GM19238 (cell line): Measurements from ENCODE around the gene FOXC1.

Experiments used
- DNase-seq: peaks from one replicate; pipeline ENCODE4 v3.0.0; 2011; ENCODE audit warnings: low spot score; ENCODE audit not compliant: insufficient read length

FOXC1 gene

DNA sequence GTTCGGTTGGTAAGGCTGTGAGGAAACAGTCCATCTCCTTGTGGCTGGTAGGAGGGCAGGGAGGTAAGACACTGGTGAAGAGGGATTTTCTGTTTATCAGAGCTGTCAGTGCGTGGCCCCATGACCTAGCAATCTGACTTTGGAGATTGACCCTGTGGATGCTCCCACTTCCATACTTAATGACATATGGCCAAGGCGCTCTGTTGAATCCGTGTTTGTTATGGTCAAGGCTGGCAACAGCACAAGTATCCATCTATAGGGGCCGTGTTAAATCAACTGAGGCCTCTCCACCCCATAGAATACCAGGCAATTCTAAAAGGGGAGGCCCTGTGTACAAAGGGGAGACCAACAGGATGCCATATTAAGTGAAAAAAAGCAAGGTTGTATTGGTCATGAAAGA lies 25.6 kb upstream of the FOXC1 start:
- DNase-seq: no peak

GRCh38 chr6:1584996-1585668 lies 24.6 kb upstream of the FOXC1 start:
- no peak for DNase-seq

DNA sequence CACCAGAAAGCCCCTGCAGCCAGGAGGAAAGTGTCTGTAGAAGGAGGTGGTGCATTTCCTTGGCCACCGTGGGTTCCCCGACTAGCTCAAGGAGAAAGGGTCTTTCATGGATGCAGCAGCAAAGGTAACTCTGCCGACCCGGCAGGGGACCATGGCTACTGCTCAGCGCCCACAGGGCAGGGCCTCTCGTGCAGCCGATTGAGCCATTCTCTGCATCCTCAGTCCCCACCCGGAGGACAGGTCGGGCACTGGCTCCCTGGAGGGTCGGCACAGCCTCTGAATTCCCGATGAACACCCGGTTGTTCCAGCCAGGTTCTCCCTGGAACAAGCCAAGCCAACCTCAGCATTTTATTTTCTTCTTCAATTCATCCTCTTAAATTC lies 24.1 kb upstream of the FOXC1 start:
- no peak for DNase-seq

DNA sequence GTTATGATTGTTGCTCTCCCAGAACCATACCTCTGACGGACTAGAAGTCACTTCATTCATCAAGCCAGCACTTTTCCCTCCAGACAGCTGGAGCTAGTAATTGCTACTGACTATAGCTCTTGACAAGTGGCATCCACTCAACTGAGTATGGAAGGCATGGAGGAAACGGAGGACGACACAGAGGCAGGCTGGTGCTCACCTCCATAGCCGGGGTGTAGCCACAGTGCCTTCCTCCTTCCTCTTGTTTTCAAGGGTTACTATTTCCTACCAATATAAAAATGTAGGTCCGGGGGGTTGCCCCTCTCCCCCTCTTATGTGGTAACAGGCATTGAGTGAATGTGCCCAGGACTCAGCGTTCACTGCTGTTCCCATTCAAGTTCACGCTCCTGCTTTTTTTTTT lies 23.5 kb upstream of the FOXC1 start:
- DNase-seq: no peak

DNA sequence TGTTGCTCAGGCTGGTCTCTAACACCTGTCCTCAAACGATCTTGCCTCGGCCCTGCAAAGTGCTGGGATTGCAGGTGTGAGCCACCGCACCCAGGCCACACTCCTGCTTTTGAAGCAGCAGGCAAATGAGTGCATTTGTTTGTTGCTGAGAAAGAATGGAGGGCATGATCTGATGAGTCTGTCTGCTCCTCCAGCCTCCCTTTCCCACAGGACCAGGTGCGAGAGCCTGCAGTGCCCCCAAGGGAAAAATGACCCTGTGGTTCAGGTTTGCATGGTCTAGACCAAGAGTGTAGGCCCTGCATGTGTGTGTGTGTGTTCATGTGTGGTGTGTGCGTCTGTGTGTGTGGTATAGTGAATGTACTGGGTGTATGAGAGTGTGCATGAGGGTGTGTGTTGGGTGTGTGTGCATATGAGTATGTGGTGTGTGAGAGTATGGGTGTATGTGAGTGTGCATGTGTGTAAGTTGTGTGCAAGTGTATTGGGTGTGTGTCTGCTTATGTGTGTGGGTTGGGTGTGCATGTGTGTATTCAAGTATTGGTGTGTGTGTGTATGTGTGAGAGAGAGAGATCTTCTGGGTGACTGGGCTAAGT lies 22.8 kb upstream of the FOXC1 start:
- DNase-seq: no peak

- no peak for DNase-seq
Observed at GRCh38 chr6:1587546-1587945, 22.2 kb upstream of the FOXC1 start.

DNA sequence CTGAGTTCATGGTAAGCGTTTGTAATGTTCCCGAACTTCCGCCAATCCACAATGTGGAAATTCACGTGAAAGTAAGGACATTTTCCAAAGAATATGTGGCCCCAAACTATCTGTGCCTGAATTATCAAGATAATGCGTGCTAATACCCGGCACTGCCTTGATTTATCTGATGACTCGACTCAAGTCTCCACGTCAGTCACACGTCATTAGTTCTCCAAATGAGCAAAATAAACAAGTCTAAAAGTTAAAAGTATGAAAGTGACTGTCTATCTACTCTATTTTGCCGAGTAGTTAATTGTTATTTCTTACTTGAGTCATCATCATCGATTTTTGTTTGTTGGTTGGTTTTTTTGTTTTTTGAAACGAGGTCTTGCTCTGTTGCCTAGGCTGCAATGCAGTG lies 21.7 kb upstream of the FOXC1 start:
- no peak for DNase-seq

- DNase-seq: no peak
Observed at GRCh38 chr6:1589208-1589607, 20.5 kb upstream of the FOXC1 start.

GRCh38 chr6:1590580-1590979 lies 19.1 kb upstream of the FOXC1 start:
- no peak for DNase-seq

DNA sequence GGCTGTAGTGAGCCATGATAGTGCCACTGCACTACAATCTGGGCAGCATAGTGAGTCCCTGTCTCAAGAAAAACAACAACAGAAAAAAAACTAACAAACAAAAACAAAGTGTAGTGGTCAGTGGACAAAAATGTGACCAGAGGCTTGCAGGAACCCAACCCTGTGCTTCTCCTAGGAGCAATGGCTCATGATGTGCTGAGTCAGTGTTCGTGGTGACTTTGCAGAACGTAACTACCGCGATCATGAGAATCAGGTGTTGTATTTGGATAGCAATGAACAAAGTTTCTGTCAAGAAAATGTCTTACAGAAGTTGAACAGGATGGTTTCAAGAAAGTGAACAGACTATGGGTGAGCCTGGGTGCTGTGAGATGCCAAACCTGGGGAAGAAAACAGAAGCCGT lies 18.5 kb upstream of the FOXC1 start:
- DNase-seq: no peak

- no peak for DNase-seq
Observed at GRCh38 chr6:1591926-1592325, 17.8 kb upstream of the FOXC1 start.

GRCh38 chr6:1592852-1593251 lies 16.9 kb upstream of the FOXC1 start:
- no peak for DNase-seq

GRCh38 chr6:1593286-1593957 lies 16.3 kb upstream of the FOXC1 start:
- no peak for DNase-seq

DNA sequence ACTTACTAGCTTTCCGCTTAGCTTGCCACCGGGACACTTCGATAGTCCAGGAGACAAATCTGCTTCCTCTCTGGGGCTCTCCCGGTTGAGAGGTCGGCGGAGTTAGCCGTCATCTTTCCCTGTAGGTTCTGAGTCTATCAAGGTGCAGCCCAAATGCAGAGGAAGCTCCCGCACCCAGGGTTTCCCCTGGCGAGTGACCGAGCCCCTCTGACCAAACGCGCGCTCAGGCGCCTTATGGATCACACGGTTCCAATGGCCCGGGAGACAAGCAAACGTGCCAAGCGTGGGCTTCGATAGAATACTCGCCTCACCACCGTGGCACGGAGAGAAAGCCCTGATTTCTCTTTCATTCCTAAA lies 15.8 kb upstream of the FOXC1 start:
- DNase-seq: no peak

DNA sequence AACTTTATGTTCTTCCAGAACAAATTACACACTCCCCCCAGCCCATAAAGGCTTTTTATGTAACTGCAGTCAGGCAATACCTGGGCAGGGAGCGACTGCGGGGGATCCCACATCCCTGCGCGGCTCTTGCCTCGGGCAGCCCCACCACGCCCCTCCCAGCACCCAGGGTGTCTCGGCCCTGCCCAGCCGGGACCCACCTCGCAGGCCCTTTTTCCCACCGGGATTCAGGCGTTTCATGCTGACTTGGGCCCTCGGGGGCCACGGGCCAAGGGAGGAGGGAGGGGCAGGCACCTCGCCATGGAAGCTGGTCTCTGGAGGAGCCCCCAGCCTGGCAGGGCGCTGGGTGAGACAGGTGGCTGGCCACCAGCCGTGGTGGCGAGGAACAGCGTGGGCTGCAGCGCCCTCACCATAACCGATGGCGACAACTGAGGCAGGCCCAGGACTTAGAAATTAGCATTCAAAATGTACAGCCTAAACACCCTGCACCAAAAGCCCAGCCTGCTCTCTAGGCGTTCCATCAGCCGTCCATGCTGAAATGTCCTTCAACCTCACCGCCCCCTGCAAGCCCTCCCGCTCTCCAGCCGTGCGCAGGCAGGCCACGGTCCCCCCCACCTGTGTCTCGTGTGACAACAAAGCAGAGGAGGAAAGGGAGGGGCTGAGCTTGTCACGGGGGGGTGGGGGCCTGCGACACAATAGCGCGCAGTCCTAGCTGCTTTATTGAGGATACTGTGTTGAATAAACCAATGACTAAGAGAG lies 15.1 kb upstream of the FOXC1 start:
- no peak for DNase-seq

- no peak for DNase-seq
Observed at GRCh38 chr6:1595271-1596087, 14.2 kb upstream of the FOXC1 start.

DNA sequence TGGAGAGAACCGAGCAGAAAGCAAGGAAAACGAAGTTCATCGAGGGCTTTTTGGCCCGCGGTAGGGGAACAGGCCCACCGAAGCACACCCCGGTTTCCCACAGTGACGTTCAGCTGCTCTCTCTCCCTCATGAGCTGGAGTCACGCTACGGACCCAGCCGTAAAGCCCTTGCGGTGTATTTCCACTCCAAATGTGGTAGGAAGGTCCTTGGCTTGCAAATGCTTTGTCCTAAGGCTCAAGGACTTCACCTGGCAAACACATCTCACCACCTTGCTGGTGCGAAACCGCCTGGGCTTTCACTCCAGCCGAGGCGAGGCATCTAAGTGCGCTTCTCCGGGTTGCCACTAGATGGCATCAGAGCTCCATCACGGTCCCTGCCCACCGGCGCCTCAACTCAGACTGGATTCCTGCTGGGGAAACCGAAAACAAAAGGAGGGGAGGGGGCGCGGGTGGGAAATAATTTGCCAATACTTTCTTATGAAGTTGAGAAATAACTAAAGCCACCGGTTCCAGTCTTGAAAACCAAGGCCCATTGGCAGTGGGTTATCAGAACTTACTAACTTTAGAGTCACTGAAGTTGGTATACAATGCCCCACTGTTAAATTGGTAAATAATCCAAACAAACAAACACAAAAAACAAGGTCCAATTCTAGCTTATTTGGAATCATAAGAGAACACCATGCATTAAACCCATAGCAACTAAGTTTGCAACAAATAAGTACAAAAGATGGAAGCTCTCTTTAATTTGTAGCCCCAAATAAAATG lies 13.4 kb upstream of the FOXC1 start:
- peak; percentile 79 for DNase-seq

- DNase-seq: no peak
Observed at GRCh38 chr6:1597121-1597744, 12.5 kb upstream of the FOXC1 start.

DNA sequence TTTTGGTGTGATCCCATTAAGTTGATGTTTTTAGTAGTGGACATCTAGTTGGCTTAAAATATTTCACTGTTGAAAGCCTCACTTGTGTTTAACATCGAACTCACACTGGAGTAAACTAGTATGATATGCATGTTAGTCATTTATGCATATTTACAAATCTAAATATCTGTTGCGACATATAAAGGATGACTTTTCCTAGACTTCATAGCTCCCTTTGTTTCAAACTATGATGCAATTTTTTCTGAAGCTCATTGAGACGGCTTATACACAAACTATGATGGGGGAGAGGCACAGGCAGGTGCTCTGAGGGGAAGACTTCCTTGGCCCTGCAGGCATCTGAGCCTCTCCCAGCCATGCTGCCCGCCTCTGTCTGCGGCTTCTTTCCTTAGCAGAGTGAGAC lies 11.8 kb upstream of the FOXC1 start:
- DNase-seq: no peak

GRCh38 chr6:1598433-1598832 lies 11.3 kb upstream of the FOXC1 start:
- no peak for DNase-seq
